ES-I3 (cell line): ENCODE measurements around the gene UMODL1.
"Not testable (repeated sequence)": the region's sequence is repeated elsewhere in the genome, so short reads cannot be mapped to it uniquely, and the experiment has no call there.

Source experiments
- H3K36me3 ChIP-seq: 2 replicates; pipeline ENCODE4 v1.6.1; 2013; ENCODE audit warnings: mild to moderate bottlenecking, low read length, control low read depth, moderate library complexity; ENCODE audit not compliant: insufficient read depth
- H3K4me1 ChIP-seq: 2 replicates; pipeline ENCODE4 v1.6.1; 2013; ENCODE audit warnings: mild to moderate bottlenecking, control low read depth, low read length; ENCODE audit not compliant: insufficient read depth
- H3K9ac ChIP-seq: 2 replicates; pipeline ENCODE4 v1.6.1; 2013; ENCODE audit warnings: low read depth, mild to moderate bottlenecking, low read length, moderate library complexity
- H3K9me3 ChIP-seq: 2 replicates; pipeline ENCODE4 v1.6.1; 2013; ENCODE audit warnings: mild to moderate bottlenecking, low read length, moderate library complexity; ENCODE audit not compliant: control insufficient read depth, insufficient read depth

Gene UMODL1

DNA sequence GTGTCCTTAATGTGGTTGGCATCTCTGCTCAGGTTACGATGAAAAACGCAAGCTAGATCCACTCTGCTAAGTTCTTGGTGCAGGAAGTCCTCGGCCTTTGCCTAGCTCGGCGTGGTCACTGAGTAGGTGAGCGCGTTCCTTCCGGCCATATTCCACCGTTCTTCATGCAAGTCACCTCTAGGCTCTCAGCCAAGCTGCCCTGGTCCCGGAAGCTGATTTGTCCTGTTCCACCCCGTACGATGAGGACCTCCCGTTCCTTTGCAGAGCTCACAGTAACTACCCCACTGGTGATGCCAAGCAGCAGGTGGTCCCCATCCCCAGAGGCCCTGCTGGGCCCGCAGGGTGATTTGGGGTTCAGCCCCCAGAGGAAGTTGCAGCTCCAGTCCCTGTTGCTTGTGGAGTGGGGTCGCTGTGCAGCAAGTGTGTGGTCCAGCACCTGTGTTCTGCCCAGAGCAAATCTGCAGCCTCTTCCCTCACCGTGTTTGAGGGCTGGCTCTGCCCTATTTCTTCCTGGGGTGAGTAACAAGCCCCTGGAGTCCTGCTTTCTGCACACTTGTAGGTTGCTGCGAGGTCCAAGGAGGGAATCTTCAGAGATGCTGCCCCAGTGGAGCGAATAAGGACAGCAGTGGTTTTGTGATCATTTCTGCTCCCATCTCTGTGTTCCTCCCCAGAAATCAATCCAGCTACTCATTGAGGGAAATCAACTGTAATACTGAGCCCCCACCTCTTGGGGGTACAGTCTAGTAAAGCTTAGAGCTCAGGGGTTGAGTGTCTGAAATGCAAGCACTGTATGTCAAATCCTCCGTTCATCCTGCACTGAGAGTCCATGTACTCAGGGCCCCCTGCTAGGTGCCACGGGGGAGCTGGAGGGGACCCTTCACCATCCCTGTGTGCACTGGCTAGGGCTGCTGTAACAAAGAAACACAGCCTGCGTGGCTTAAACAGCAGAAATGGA is 2.3 kb downstream of the UMODL1 start:
- no peaks in the 10 kb centered on the region for H3K4me1 ChIP-seq
- no peak overlapping the region for H3K9ac ChIP-seq
- H3K36me3 ChIP-seq, result no peaks in the 10 kb centered on the region

GRCh38 chr21:42075686-42076471 is 4.8 kb downstream of the UMODL1 start:
- no peaks in the 10 kb centered on the region for H3K9me3 ChIP-seq
- no peaks in the 10 kb centered on the region for H3K36me3 ChIP-seq
- no peak overlapping the region for H3K9ac ChIP-seq
- H3K4me1 ChIP-seq, result no peaks in the 10 kb centered on the region

More for the DNA sequence above, 2.3 kb downstream of the UMODL1 start:
- no peaks in the 10 kb centered on the region for H3K9me3 ChIP-seq

DNA sequence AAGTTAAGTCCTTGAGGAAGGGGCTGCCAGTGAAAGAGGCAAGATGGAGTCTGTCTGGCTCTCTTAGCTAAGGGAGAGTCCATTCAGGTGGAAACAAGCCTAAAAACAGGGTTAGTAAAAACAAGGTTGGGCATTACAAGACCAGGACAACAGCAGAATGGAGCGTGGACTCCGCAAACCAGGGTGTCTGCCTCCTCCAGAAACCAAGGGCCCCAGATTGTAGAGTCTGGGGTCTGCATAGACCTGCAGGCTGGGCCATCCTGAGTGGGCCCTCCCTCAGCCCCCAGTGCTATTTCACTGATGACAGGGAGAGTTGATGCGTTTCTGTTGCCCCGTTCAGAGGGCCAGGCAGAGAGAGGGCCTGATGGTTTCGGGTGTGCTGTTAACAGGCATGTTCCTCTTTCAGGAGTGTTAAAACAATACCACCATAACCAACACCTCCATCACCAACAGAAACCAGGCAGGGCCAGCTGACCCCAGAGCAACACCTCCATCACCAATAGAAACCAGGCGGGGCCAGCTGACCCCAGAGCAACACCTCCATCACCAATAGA is 6.6 kb downstream of the UMODL1 start:
- not testable (repeated sequence) for H3K9ac ChIP-seq, H3K4me1 ChIP-seq, H3K36me3 ChIP-seq

DNA sequence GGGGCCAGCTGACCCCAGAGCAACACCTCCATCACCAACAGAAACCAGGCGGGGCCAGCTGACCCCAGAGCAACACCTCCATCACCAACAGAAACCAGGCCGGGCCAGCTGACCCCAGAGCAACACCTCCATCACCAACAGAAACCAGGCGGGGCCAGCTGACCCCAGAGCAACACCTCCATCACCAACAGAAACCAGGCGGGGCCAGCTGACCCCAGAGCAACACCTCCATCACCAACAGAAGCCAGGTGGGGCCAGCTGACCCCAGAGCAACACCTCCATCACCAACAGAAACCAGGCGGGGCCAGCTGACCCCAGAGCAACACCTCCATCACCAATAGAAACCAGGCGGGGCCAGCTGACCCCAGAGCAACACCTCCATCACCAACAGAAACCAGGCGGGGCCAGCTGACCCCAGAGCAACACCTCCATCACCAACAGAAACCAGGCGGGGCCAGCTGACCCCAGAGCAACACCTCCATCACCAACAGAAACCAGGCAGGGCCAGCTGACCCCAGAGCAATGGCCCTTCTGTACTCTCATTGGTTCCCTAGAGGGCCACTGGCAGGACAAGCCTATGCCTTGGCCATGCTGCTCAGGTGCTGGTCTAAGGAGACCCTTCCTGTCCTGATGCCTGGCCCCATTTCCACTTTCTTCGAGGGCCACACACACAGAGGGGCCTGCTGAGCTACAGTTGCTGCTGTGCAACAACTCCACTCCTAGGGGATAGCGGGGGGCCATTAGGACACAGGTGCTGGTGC is 7.3 kb downstream of the UMODL1 start:
- not testable (repeated sequence) for H3K36me3 ChIP-seq, H3K9ac ChIP-seq, H3K4me1 ChIP-seq, H3K9me3 ChIP-seq

More for the DNA sequence above, 6.6 kb downstream of the UMODL1 start:
- not testable (repeated sequence) for H3K9me3 ChIP-seq

GRCh38 chr21:42079008-42079938 is 8.2 kb downstream of the UMODL1 start:
- Histone ChIP-seq H3K4me1 (no peaks in the 10 kb centered on the region), H3K9ac (no peak overlapping the region), H3K36me3 (no peaks in the 10 kb centered on the region), H3K9me3 (no peaks in the 10 kb centered on the region)

DNA sequence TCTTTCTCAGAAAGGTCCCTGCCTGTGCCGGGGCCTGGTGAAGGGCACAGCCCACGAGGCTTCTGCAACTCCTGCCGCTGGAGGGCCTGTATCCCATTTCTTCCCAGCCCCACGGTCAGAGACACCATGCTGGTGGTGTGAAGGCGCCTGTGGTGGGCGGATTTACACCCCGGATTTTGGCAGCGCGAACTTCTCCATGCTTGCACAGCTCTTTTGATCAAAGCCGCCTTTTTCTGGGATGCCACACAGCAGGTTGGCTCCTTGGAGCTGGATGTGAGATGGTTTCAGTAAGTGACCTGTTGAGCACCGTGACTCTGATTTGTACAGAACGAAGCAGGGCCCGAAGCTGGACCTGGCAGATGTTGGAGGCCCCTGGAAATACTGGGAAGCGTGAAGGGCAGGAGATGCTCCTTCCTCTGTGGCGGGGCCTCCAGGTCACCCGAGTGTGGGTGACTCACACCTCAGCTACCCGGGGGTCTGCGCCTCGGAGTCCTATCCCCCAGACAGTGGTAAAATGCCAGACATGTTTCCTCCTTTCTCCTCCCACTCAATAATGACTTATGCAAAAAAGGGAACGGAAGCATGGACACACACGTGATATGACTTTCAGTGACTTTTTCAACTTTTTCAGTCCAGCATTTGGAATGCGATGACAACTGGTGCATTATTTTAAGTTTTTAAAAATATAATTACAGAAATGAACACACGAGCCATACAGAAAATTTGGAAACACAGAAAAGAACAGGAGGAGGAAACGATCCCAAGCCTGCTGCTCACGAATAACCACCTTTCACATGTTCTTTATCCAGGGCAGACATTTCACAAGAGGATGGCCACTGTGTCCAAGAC is 9.0 kb downstream of the UMODL1 start:
- Histone ChIP-seq H3K36me3 (no peaks in the 10 kb centered on the region), H3K9me3 (no peaks in the 10 kb centered on the region), H3K9ac (no peak overlapping the region), H3K4me1 (no peaks in the 10 kb centered on the region)

DNA sequence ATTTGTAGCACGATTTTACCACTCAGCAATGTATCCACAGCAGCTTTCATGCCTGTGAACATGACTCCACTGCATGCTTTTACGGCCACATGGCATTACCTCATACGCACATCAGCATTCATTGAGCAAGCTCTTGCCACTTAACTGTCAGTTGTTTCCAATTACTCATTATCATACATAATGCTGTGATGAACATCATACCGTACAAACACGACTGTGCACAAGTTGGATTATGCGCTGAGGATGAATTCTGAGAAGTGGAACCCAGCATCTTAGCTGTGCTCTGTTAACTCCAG is 9.6 kb downstream of the UMODL1 start:
- Histone ChIP-seq H3K9ac (no peak overlapping the region), H3K9me3 (no peaks in the 10 kb centered on the region), H3K36me3 (no peaks in the 10 kb centered on the region), H3K4me1 (no peaks in the 10 kb centered on the region)

DNA sequence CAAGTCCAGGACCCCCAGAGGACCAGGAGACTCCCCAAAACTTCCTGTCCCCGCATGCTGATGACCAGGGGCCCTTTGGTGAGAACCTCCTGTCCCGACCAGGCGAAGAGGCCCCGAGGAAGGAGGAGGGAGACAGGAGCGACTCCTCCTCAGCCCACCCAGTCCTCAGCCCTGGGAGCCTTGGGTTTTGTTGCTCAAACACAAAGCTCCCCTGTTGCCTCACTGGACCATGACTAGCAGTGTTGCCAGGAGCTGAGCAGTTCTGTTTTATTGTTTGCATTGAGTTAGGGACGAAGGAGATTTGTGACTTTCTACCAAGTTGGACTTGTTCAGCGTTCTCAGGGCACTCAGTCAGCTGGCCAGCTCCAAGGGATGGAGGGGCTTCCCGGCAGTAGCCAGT is 10.0 kb downstream of the UMODL1 start:
- no peak overlapping the region for H3K9ac ChIP-seq

DNA sequence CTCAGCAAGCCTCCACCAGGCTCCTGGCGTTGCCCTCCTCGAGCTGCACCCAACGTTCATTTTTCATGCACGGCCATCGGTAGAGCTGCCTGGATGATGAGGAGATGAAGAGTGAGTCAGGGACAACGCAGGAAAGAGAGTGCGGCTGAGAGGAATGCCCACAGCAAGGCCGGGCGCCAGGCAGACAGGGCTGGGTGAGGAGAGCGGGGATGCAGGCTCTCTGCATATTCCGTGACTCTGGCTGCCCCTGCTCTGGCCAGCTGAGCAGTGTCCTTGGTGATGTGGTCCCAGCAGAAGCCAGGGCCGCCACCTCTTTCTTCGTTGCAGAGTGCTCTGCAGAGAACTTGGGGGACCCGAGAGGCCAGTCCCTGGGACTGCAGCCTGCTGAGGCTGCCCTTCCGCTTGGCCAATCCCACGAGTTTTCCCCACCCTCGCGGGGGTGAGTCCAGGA is 10.8 kb downstream of the UMODL1 start:
- no peaks in the 10 kb centered on the region for H3K9me3 ChIP-seq
- no peak overlapping the region for H3K9ac ChIP-seq
- H3K36me3 ChIP-seq, result no peaks in the 10 kb centered on the region
- H3K4me1 ChIP-seq, result no peaks in the 10 kb centered on the region

More for the DNA sequence above, 10.0 kb downstream of the UMODL1 start:
- H3K9me3 ChIP-seq, result no peaks in the 10 kb centered on the region
- no peaks in the 10 kb centered on the region for H3K4me1 ChIP-seq
- no peaks in the 10 kb centered on the region for H3K36me3 ChIP-seq

GRCh38 chr21:42082501-42083360 is 11.6 kb downstream of the UMODL1 start:
- Histone ChIP-seq H3K36me3 (no peaks in the 10 kb centered on the region), H3K9me3 (no peaks in the 10 kb centered on the region), H3K9ac (no peak overlapping the region), H3K4me1 (no peaks in the 10 kb centered on the region)

DNA sequence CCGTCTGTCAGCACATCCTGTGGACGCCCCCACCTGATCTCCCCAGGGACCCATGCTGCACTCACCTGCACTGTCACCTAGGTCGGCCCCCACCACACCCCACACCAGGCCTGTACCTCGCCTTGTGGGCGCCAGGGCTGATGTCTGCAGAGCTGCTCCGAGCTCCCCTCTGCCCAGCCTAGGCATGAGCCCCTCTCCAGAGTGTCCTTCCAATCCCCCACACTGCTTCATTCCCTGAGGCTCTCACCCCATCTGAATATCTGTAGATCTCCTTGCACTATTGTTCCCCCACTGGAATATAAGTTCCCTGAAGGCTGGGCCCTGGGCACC is 12.2 kb downstream of the UMODL1 start:
- H3K36me3 ChIP-seq, result no peaks in the 10 kb centered on the region
- no peaks in the 10 kb centered on the region for H3K4me1 ChIP-seq

GRCh38 chr21:42084079-42084478 is 13.0 kb downstream of the UMODL1 start:
- Histone ChIP-seq H3K36me3 (no peaks in the 10 kb centered on the region), H3K9me3 (no peaks in the 10 kb centered on the region), H3K9ac (no peak overlapping the region), H3K4me1 (no peaks in the 10 kb centered on the region)

More for the DNA sequence above, 12.2 kb downstream of the UMODL1 start:
- H3K9me3 ChIP-seq, result no peaks in the 10 kb centered on the region
- H3K9ac ChIP-seq, result no peak overlapping the region
